Endothelial cell of umbilical vein (primary cell): ENCODE data around the gene DUSP3. TPM values are rescaled to one million over a fixed set of nuclear protein-coding genes. Genes with fewer than 3 reads are reported as not detected.

Experiments
- BruUV-seq: library from RNA; stranded (reverse); fragments of 400-500 nt; replicated peaks from 2 replicates; lab custom pipeline; 2021; lab: Mats Ljungman, UMichigan
- CTCF ChIA-PET: fragments of 300-600, 350-600 bp; sonication (Branson Sonifier 250); formaldehyde crosslinking; loops from one replicate; lab custom pipeline; 2021; ENCODE audit warnings: antibody characterized with exemption, inconsistent platforms; lab: Charles Lee
- POLR2A ChIA-PET: fragments of 300-600, 350-600 bp; sonication (Branson Sonifier 250); formaldehyde crosslinking; loops from one replicate; lab custom pipeline; 2021; ENCODE audit warnings: antibody characterized with exemption, inconsistent platforms; lab: Charles Lee
- DNase-seq: peaks from one replicate; pipeline ENCODE4 v3.0.0-alpha.2; 2011; ENCODE audit warnings: low read depth, low spot score
- FAIRE-seq: peaks from 2 replicates; lab custom pipeline; 2011; peaks lifted over from hg19 to GRCh38; lab: Jason Lieb, UNC
- H2AFZ ChIP-seq: 2 replicates; pipeline ENCODE4 v1.6.0; 2012; ENCODE audit warnings: low read depth, low read length, control low read depth, inconsistent platforms
- H3K27ac ChIP-seq: 2 replicates; pipeline ENCODE4 v1.5.1; 2011; ENCODE audit warnings: low read depth, mild to moderate bottlenecking, control low read depth, low read length, moderate library complexity; ENCODE audit not compliant: insufficient read depth
- H3K27me3 ChIP-seq, 2 experiments: 2 replicates each; pipeline versions ENCODE4 v1.6.0 to v1.6.1; 2011; ENCODE audit warnings: low read length in 2 of 2, mixed read lengths in 1 of 2; ENCODE audit not compliant: control insufficient read depth in 2 of 2, insufficient read depth in 2 of 2
- H3K36me3 ChIP-seq, 2 experiments: 2 replicates in 1 of 2; 3 replicates in 1 of 2; pipeline ENCODE4 v1.5.1; 2011; ENCODE audit warnings: low read length in 2 of 2, mild to moderate bottlenecking in 1 of 2, moderate library complexity in 1 of 2; ENCODE audit not compliant: control insufficient read depth in 2 of 2, insufficient read depth in 2 of 2; ENCODE audit errors: extremely low read depth in 1 of 2
- H3K4me1 ChIP-seq: 3 replicates; pipeline ENCODE4 v1.5.1; 2011; ENCODE audit warnings: mild to moderate bottlenecking, low read length; ENCODE audit not compliant: control insufficient read depth, insufficient read depth; ENCODE audit errors: extremely low read depth
- H3K4me2 ChIP-seq: 2 replicates; pipeline ENCODE4 v1.6.1; 2011; ENCODE audit warnings: low read length, control low read depth, mixed read lengths; ENCODE audit not compliant: insufficient read depth
- H3K4me3 ChIP-seq, 3 experiments: fragments of 200-600 bp in 1 of 3; sonication (generic), shearing (Covaris generic) in 1 of 3; replicated peaks in 1 of 3; 2 replicates each; pipeline ENCODE4 v1.5.1; 2011 to 2016; ENCODE audit warnings: control low read depth in 3 of 3, low read length in 3 of 3, mild to moderate bottlenecking in 2 of 3, inconsistent platforms in 1 of 3, low read depth in 1 of 3, moderate library complexity in 1 of 3; ENCODE audit not compliant: insufficient read depth in 1 of 3
- H3K79me2 ChIP-seq: 2 replicates; pipeline ENCODE4 v1.6.0; 2012; ENCODE audit warnings: low read length, inconsistent platforms; ENCODE audit not compliant: control insufficient read depth, insufficient read depth
- H3K9ac ChIP-seq: replicated peaks from 2 replicates; pipeline ENCODE3; 2011; ENCODE audit warnings: low read length, control low read depth; ENCODE audit not compliant: insufficient read depth; ENCODE audit errors: extremely low read depth
- H3K9me1 ChIP-seq: replicated peaks from 3 replicates; pipeline ENCODE4 v1.6.0; 2011; ENCODE audit warnings: mild to moderate bottlenecking, low read length; ENCODE audit not compliant: control insufficient read depth, insufficient read depth; ENCODE audit errors: extremely low read depth
- H3K9me3 ChIP-seq: replicated peaks from 2 replicates; pipeline ENCODE4 v1.5.1; 2012; ENCODE audit warnings: low read length, inconsistent platforms; ENCODE audit not compliant: control insufficient read depth, insufficient read depth
- H4K20me1 ChIP-seq: replicated peaks from 2 replicates; pipeline ENCODE3; 2011; ENCODE audit warnings: mild to moderate bottlenecking, low read length; ENCODE audit not compliant: control insufficient read depth, insufficient read depth; ENCODE audit errors: extremely low read depth
- JUN ChIP-seq: IDR thresholded peaks from 2 replicates; pipeline ENCODE4 v1.6.1; 2011; ENCODE audit warnings: borderline replicate concordance, low read depth; ENCODE audit not compliant: insufficient read length, insufficient read depth
- POLR2A ChIP-seq: IDR thresholded peaks from 2 replicates; pipeline ENCODE4 v1.6.1; 2012; ENCODE audit warnings: low read depth, mild to moderate bottlenecking, control low read depth, low read length
- dilution Hi-C: fragments of 300-500 bp; cut with MboI; formaldehyde crosslinking; loops from one replicate; pipeline ENCODE4 v1.15.0; 2019; ENCODE audit warnings: low sequenced_read_pairs; ENCODE audit not compliant: extremely low pct_ligation_motif_present
- intact Hi-C: fragments of 100-400 bp; cut with micrococcal nuclease; formaldehyde crosslinking; loops from one replicate; pipeline ENCODE4 v1.10.0; 2022
- polyA plus RNA-seq, 4 experiments: library from polyadenylated mRNA; depleted of rRNA in 3 of 4; stranded (reverse) in 3 of 4; unstranded in 1 of 4; fragments of >200 nt; gene quantifications; 2 replicates each; pipeline versions ENCODE4 v1.2.1 to v1.2.3, GENCODE V29; 2011 to 2012; ENCODE audit warnings: missing spikeins in 1 of 4
- total RNA-seq: library from RNA; stranded (reverse); gene quantifications from 2 replicates; pipeline ENCODE4 v1.2.3, GENCODE V29; 2021
- TF ChIP-seq, protein P1 (sequence below): IDR thresholded peaks from 2 replicates; pipeline ENCODE4 v1.6.1; 2011; ENCODE audit not compliant: insufficient read depth, insufficient read length

Gene DUSP3
- total and polyA plus RNA-seq, 2 donors (not counting 3 experiments of a cell fraction or from before 2014, with no cell fraction given): 46.8 to 57.7 TPM

DNA sequence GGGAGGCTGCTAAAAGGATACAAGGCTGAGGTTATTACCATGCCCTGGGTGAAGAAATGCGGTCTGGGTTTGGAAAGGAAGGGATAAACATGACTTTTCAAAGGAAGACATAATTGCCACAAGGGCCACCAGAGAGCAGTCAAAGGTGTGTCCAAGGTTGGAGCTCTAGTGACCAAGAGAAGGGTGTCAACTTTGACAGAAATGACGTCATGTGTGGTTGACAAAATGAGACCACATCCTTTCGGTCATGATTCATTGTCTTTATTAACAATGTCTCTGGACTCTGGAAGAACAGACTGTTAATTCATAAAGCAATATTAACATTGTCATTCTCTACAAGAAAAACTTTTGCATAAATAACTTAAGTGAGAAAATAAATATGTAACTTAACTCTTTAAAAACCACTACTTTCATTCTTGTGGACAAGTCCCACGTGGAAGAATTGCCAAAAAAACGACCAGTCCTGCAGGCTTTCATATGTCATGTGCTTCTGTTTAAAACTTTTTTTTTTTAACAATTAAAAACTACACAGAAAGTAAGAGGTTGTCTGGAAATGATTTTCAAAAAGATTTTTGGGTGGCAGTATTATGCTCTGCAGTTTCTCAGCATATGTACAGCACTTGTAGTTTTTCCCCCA lies 25.2 kb downstream of the DUSP3 start:
- no peaks in the 10 kb centered on the region for H4K20me1 ChIP-seq
- ChIA-PET POLR2A (no interaction called here), CTCF (interaction anchor here (1.3 kb wide), 1 partner anchor 59 kb away, joined by 6 read pairs; no protein-coding TSS in a partner anchor)
- FAIRE-seq (no peak), DNase-seq (no peak)
- intact Hi-C loops (no loop called here), dilution Hi-C loops (no loop called here)
- no peaks in the 10 kb centered on the region for H3K9me3 ChIP-seq
- H3K4me1 ChIP-seq: peaks cover 3% of the 10 kb centered on the region
- no peak overlapping the region for H3K9ac ChIP-seq
- no peak overlapping the region for H3K4me2 ChIP-seq
- BruUV-seq: no TSS peak
- no peaks in the 10 kb centered on the region for H3K79me2 ChIP-seq
- H3K27ac ChIP-seq: no peak overlapping the region
- H3K27me3 ChIP-seq: peaks cover 11 to 20% of the 10 kb centered on the region in 2 experiments
- H3K4me3 ChIP-seq: no peak overlapping the region
- no peaks in the 10 kb centered on the region for H3K9me1 ChIP-seq
- no peak overlapping the region for H2AFZ ChIP-seq
- TF ChIP-seq JUN: peak; percentile 62
- TF ChIP-seq POLR2A: no peak
- no peaks in the 10 kb centered on the region for H3K36me3 ChIP-seq

DNA sequence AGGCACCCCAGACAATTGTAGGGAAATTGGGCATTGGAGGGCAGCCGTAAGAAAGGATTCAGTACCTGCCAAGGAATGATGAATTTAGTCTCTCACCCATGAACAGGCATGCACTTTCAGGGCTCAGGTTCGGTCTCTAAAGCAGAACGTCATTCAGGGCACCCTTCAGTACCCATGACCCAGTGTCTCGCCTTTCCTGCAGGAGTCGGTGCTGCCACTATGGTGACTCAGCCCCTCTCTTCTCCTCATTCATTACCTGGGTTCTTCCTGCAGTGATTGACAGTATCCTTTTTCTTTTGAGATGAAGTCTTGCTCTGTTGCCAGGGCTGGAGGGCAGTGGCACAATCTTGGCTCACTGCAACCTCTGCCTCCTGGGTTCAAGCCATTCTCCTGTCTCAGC lies 28.6 kb downstream of the DUSP3 start:
- no peak overlapping the region for H2AFZ ChIP-seq
- no peaks in the 10 kb centered on the region for H3K79me2 ChIP-seq
- POLR2A ChIA-PET: no interaction called here
- H3K9me3 ChIP-seq: no peaks in the 10 kb centered on the region
- no peaks in the 10 kb centered on the region for H4K20me1 ChIP-seq
- H3K9me1 ChIP-seq: no peaks in the 10 kb centered on the region
- DNase-seq (no peak), FAIRE-seq (no peak)
- CTCF ChIA-PET: interaction anchor here (0.6 to 2.0 kb wide), 5 partner anchors 10 to 966 kb away, joined by 3 to 10 read pairs (median 5); no protein-coding TSS in a partner anchor
- H3K9ac ChIP-seq: no peak overlapping the region
- TF ChIP-seq, protein P1, sequence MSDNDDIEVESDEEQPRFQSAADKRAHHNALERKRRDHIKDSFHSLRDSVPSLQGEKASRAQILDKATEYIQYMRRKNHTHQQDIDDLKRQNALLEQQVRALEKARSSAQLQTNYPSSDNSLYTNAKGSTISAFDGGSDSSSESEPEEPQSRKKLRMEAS: no peak
- H3K4me2 ChIP-seq: no peak overlapping the region
- no peaks in the 10 kb centered on the region for H3K4me1 ChIP-seq
- H3K27me3 ChIP-seq: peaks cover 5 to 14% of the 10 kb centered on the region in 2 experiments
- no peaks in the 10 kb centered on the region for H3K36me3 ChIP-seq
- no peak overlapping the region for H3K27ac ChIP-seq
- no peak overlapping the region for H3K4me3 ChIP-seq
- intact Hi-C loops (no loop called here), dilution Hi-C loops (no loop called here)
- BruUV-seq: no TSS peak
